WERI-Rb-1 (cell line): ENCODE results near the gene PIH1D1.

Experiments
- DNase-seq: peaks from one replicate; pipeline ENCODE4 v3.0.0-alpha.2; 2020
- H3K27ac ChIP-seq: fragments of 250-450 bp; sonication (Bioruptor Pico); 2 replicates; pipeline ENCODE4 v1.5.1; 2020; ENCODE audit warnings: mild to moderate bottlenecking, moderate library complexity
- H3K27me3 ChIP-seq: fragments of 250-450 bp; sonication (Bioruptor Pico); 2 replicates; pipeline ENCODE4 v1.5.1; 2021; ENCODE audit warnings: mild to moderate bottlenecking, low read depth, moderate library complexity; ENCODE audit not compliant: insufficient read depth, severe bottlenecking
- H3K36me3 ChIP-seq: fragments of 250-450 bp; sonication (Bioruptor Pico); 2 replicates; pipeline ENCODE4 v1.5.1; 2020; ENCODE audit warnings: mild to moderate bottlenecking, moderate library complexity
- H3K4me3 ChIP-seq: 2 replicates; pipeline ENCODE4 v1.5.1; 2011; ENCODE audit warnings: low read depth, mild to moderate bottlenecking, control low read depth, low read length
- H3K9me3 ChIP-seq: fragments of 250-450 bp; sonication (Bioruptor Pico); 2 replicates; pipeline ENCODE4 v1.5.1; 2021; ENCODE audit warnings: mild to moderate bottlenecking, moderate library complexity; ENCODE audit not compliant: severe bottlenecking
- CTCF ChIP-seq: IDR thresholded peaks from 2 replicates; pipeline ENCODE4 v1.5.1; 2011; ENCODE audit warnings: low read depth, mild to moderate bottlenecking, control low read depth, inconsistent platforms, low read length

Gene PIH1D1

GRCh38 chr19:49414256-49414655, 37.4 kb downstream of the PIH1D1 start:
- no peaks in the 10 kb centered on the region for H3K36me3 ChIP-seq
- TF ChIP-seq CTCF = no peak
- no peaks in the 10 kb centered on the region for H3K9me3 ChIP-seq
- no peaks in the 10 kb centered on the region for H3K27me3 ChIP-seq
- no peak overlapping the region for H3K4me3 ChIP-seq
- H3K27ac ChIP-seq = no peak overlapping the region
- DNase-seq = no peak

- H3K27ac ChIP-seq = no peak overlapping the region
Observed at GRCh38 chr19:49413348-49413747, 38.3 kb downstream of the PIH1D1 start.

GRCh38 chr19:49411681-49412326, 39.8 kb downstream of the PIH1D1 start:
- Histone ChIP-seq H3K36me3 (no peaks in the 10 kb centered on the region), H3K4me3 (no peak overlapping the region), H3K9me3 (no peaks in the 10 kb centered on the region), H3K27ac (no peak overlapping the region), H3K27me3 (no peaks in the 10 kb centered on the region)
- DNase-seq = no peak
- no peak for TF ChIP-seq CTCF

More at GRCh38 chr19:49413348-49413747, 38.3 kb downstream of the PIH1D1 start:
- no peak overlapping the region for H3K4me3 ChIP-seq
- H3K36me3 ChIP-seq = no peaks in the 10 kb centered on the region
- DNase-seq = no peak
- H3K27me3 ChIP-seq = no peaks in the 10 kb centered on the region
- H3K9me3 ChIP-seq = no peaks in the 10 kb centered on the region
- TF ChIP-seq CTCF = no peak

- DNase-seq = no peak
- H3K9me3 ChIP-seq = no peaks in the 10 kb centered on the region
- no peak for TF ChIP-seq CTCF
- no peak overlapping the region for H3K4me3 ChIP-seq
- H3K36me3 ChIP-seq = no peaks in the 10 kb centered on the region
- H3K27me3 ChIP-seq = no peaks in the 10 kb centered on the region
- no peak overlapping the region for H3K27ac ChIP-seq
Observed at GRCh38 chr19:49409441-49410029, 42.1 kb downstream of the PIH1D1 start.

GRCh38 chr19:49408816-49409440, 42.7 kb downstream of the PIH1D1 start:
- no peaks in the 10 kb centered on the region for H3K9me3 ChIP-seq
- H3K27me3 ChIP-seq = no peaks in the 10 kb centered on the region
- peak overlapping the region; percentile 40 for H3K27ac ChIP-seq
- H3K4me3 ChIP-seq = no peak overlapping the region
- no peak for TF ChIP-seq CTCF
- H3K36me3 ChIP-seq = no peaks in the 10 kb centered on the region
- DNase-seq = no peak
